Suprapubic skin (tissue), 4 donors: ENCODE results near the gene CEP85L.

Source experiments
- EP300 ChIP-seq: sonication (generic); formaldehyde crosslinking; IDR thresholded peaks from one replicate; pipeline ENCODE4 v1.6.1; 2017; ENCODE audit warnings: antibody characterized with exemption
- POLR2AphosphoS5 ChIP-seq, 3 donors: sonication (generic); formaldehyde crosslinking; IDR thresholded peaks; one replicate each; pipeline ENCODE4 v1.6.1; 2017; ENCODE audit warnings: antibody characterized with exemption in 3 of 3

DNA sequence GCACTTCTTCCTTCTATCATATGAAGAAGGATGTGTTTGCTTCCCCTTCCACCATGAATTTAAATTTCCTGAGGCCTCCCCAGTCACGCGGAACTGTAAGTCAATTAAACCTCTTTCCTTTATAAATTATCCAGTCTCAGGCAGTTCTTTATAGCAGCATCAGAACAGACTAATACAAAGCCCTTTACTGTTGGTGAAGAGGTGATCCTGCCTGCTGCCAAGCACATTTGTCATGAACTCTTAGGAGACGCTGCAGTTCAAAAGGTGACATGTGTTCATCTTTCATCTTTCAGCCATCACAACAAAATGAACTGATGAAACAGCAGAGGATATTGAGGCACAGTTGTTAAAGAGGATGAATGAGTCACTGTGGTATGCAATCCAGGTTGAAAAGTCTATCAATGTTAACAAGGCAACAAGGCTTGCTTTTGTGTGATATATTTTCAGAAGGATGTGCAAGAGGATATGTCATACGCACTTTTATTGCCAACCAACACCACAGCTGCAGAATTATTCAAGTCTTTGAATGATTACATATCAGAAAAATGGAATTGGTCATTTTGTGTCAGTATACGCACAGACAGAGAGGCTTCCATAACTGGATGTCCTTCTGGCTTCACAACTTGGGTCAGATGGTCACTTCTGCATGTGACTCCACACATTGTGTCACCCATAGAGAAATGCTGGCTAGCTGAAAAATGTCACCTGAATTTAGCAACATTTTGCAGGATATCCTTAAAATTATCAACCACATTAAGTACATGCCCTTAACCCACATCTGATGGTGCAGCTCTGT is 155.7 kb downstream of the CEP85L start:
- TF ChIP-seq POLR2AphosphoS5 (IDR thresholded peaks at IDR 0.05) (no peak), EP300 (no peak)
